GM19438 (cell line): ENCODE data around the gene EYA2.

Experiments used
- ATAC-seq: cut with Tn5 transposase; IDR thresholded peaks from one replicate; pipeline ENCODE4 v1.9.1; 2021; ENCODE audit warnings: low read depth; ENCODE audit not compliant: unreplicated experiment

EYA2 gene

GRCh38 chr20:47212606-47213207, 318.1 kb downstream of the EYA2 start:
- no peak for ATAC-seq

GRCh38 chr20:47213966-47214365, 319.3 kb downstream of the EYA2 start:
- no peak for ATAC-seq

- no peak for ATAC-seq
These were observed 321.2 kb downstream of the EYA2 start for GRCh38 chr20:47215653-47216397.

GRCh38 chr20:47216819-47217410, 322.3 kb downstream of the EYA2 start:
- ATAC-seq, result no peak

- ATAC-seq, result no peak
These were observed 323.1 kb downstream of the EYA2 start for GRCh38 chr20:47217482-47218446.

GRCh38 chr20:47220161-47220582, 325.5 kb downstream of the EYA2 start:
- no peak for ATAC-seq

- no peak for ATAC-seq
These were observed 326.5 kb downstream of the EYA2 start for GRCh38 chr20:47221036-47221625.

- no peak for ATAC-seq
These were observed 328.0 kb downstream of the EYA2 start for GRCh38 chr20:47222468-47223119.

GRCh38 chr20:47223896-47224295, 329.3 kb downstream of the EYA2 start:
- ATAC-seq, result no peak

- no peak for ATAC-seq
These were observed 329.7 kb downstream of the EYA2 start for GRCh38 chr20:47224300-47224791.

- no peak for ATAC-seq
These were observed 330.2 kb downstream of the EYA2 start for GRCh38 chr20:47224857-47225256.

GRCh38 chr20:47225458-47225857, 330.8 kb downstream of the EYA2 start:
- no peak for ATAC-seq

- ATAC-seq, result no peak
These were observed 332.5 kb downstream of the EYA2 start for GRCh38 chr20:47227119-47227518.

- ATAC-seq, result no peak
These were observed 332.9 kb downstream of the EYA2 start for GRCh38 chr20:47227576-47227975.

- ATAC-seq, result no peak
These were observed 334.0 kb downstream of the EYA2 start for GRCh38 chr20:47228654-47229053.

- ATAC-seq, result no peak
These were observed 336.2 kb downstream of the EYA2 start for GRCh38 chr20:47230811-47231256.

- ATAC-seq, result no peak
These were observed 336.9 kb downstream of the EYA2 start for GRCh38 chr20:47231382-47232039.

GRCh38 chr20:47232518-47232917, 337.9 kb downstream of the EYA2 start:
- ATAC-seq, result no peak
